ENCODE data around the gene CD44. TPM values are rescaled to one million over a fixed set of nuclear protein-coding genes. Genes with fewer than 3 reads are reported as not detected.

CD44 gene
- total and polyA plus RNA-seq, 10 donors, result 60.9 to 521 (median 317) TPM

DNA sequence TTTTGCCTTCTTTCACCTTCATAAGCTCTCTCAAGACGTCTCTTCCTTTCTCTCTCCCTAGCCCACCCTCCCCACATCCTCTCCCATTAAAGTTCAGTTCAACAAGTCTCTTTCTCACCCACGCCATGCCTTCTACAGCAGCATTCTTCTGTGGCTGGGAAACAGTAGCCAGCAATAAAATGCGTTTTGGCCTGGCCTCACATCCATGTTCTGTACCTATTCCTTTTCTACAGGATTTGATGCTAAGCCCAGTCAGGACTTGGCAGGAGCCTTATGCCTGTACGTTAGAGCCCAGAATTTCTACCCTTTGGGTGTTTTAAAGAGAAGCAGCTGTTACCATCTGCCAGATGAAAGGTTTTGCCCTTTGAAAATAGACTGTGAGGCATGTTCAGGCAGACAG, 7.1 kb upstream of the CD44 start:
- TF ChIP-seq POLR2AphosphoS5 (IDR thresholded peaks at IDR 0.05), result no peak
- TF ChIP-seq, protein P1, sequence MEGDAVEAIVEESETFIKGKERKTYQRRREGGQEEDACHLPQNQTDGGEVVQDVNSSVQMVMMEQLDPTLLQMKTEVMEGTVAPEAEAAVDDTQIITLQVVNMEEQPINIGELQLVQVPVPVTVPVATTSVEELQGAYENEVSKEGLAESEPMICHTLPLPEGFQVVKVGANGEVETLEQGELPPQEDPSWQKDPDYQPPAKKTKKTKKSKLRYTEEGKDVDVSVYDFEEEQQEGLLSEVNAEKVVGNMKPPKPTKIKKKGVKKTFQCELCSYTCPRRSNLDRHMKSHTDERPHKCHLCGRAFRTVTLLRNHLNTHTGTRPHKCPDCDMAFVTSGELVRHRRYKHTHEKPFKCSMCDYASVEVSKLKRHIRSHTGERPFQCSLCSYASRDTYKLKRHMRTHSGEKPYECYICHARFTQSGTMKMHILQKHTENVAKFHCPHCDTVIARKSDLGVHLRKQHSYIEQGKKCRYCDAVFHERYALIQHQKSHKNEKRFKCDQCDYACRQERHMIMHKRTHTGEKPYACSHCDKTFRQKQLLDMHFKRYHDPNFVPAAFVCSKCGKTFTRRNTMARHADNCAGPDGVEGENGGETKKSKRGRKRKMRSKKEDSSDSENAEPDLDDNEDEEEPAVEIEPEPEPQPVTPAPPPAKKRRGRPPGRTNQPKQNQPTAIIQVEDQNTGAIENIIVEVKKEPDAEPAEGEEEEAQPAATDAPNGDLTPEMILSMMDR (IDR thresholded peaks at IDR 0.05 in 8 of 11, conservative IDR thresholded peaks at IDR 0.05 in 3 of 11), result no peak
- no peak for TF ChIP-seq POLR2A (IDR thresholded peaks at IDR 0.05)
- Histone ChIP-seq H3K36me3 (no peaks in the 10 kb centered on the region), H3K9me3 (no peaks in the 10 kb centered on the region), H3K27me3 (replicated peaks in 1 of 7) (no peaks in the 10 kb centered on the region), H3K4me1 (peaks cover 0 to 9% (median 5%) of the 10 kb centered on the region in 6 donors), H3K4me3 (no peak overlapping the region), H3K27ac (no peak overlapping the region)
- intact Hi-C loops (cut with DNase I; ENCODE audit: low total_unique reads), result no loop called here
- WGBS, 5 donors, result 74 to 85% (median 83%) methylated on average over 4 of the region's 4 CpGs
- no peak for DNase-seq

DNA sequence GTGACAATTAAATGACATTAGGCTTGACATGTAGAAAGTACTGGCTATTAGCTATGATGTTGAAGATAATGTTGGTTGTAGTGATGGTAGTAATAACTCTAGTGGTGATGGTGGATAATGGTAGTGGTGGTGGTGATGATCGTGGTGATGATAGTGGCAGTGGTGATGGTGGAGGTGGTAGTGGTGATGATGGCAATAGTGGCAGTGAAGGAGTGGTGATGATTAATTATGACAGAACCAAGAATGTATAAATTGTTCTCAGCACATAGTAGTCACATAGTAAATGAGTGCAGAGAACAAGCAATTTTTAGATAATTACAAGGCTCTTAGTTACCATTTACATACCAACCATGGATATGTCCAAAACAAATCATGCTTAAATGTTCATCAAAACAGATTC, 5.3 kb upstream of the CD44 start:
- H3K4me3 ChIP-seq, result no peak overlapping the region
- intact Hi-C loops (cut with DNase I; ENCODE audit: low total_unique reads), result no loop called here
- H3K27me3 ChIP-seq (replicated peaks in 1 of 7), result no peaks in the 10 kb centered on the region
- 91 to 100% (median 94%) methylated on average over 1 of the region's 1 CpG for WGBS, 5 donors
- H3K27ac ChIP-seq, result no peak overlapping the region
- TF ChIP-seq, protein P1 (IDR thresholded peaks at IDR 0.05 in 8 of 11, conservative IDR thresholded peaks at IDR 0.05 in 3 of 11), result no peak
- no peak for TF ChIP-seq POLR2AphosphoS5 (IDR thresholded peaks at IDR 0.05)
- no peak for TF ChIP-seq POLR2A (IDR thresholded peaks at IDR 0.05)
- no peaks in the 10 kb centered on the region for H3K36me3 ChIP-seq
- no peaks in the 10 kb centered on the region for H3K9me3 ChIP-seq
- H3K4me1 ChIP-seq, result peaks cover 7 to 18% (median 13%) of the 10 kb centered on the region in 6 donors
- no peak for DNase-seq

DNA sequence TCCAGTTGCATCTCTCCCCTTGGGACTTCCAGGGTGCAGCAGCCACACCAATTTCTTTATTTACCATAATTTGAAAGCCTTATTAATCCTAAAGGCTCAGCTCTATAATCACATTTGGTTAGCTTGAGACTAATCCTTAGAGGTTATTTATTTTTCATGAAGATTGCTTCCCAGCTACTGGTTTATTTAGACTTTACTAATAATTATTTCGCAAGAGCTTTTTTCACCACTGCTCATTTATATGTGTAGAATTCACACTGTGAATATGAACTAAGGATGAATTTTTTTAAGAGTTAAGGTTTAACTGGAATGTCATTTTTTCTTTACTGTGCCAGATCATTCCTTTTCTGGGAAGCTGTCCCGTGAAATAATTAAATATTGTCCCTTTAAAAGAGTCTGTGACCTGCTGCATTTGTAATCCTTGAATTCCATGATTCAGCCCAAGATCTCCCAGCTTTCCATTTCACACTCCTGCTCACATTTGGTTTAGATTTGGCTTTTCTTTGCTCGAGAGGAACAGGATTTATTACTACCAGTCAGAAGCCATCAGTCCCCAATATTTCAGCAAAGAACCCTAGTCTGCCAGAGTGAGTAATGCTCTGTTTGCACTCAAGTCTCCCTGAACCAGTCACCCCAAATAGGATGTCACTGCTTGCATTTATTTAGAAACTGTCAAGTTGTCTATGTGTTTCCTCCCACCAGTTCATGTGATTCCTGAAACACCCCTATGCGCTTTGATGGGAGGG, 4.4 kb upstream of the CD44 start:
- H3K27ac ChIP-seq, result no peak overlapping the region
- no peaks in the 10 kb centered on the region for H3K36me3 ChIP-seq
- intact Hi-C loops (cut with DNase I; ENCODE audit: low total_unique reads), result no loop called here
- H3K4me3 ChIP-seq, result no peak overlapping the region
- TF ChIP-seq POLR2AphosphoS5 (IDR thresholded peaks at IDR 0.05) (no peak), POLR2A (IDR thresholded peaks at IDR 0.05) (no peak)
- TF ChIP-seq, protein P1 (IDR thresholded peaks at IDR 0.05 in 8 of 11, conservative IDR thresholded peaks at IDR 0.05 in 3 of 11), result no peak
- H3K27me3 ChIP-seq (replicated peaks in 1 of 7), result no peaks in the 10 kb centered on the region
- H3K4me1 ChIP-seq, result peaks cover 8 to 23% (median 16%) of the 10 kb centered on the region in 6 donors
- H3K9me3 ChIP-seq, result no peaks in the 10 kb centered on the region
- no peak for DNase-seq
- 69 to 88% (median 84%) methylated on average over 4 of the region's 4 CpGs for WGBS, 5 donors

DNA sequence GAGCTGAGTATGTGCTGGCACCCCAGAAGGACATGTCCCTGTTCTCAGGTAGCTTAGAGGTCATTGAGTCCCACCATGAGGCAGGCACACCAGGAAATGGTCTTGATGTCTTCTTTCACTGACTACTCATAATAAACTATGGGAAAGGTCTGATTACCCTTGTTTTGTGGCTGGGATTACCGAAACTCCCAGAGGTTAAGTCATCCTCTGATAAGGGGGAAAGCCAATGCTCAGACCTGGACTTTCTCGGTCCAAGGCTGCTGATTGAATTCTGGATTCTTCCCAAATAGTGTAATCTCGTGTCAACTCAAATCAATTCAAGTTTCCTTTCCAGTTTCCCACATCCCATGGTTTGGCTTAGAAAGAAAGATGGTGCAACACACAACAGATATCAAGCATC, 3.7 kb upstream of the CD44 start:
- 56 to 83% (median 65%) methylated on average over 3 of the region's 3 CpGs for whole genome bisulfite sequencing, 5 donors
- intact Hi-C loops (cut with DNase I; ENCODE audit: low total_unique reads), result no loop called here

More for the DNA sequence above, 3.7 kb upstream of the CD44 start:
- Histone ChIP-seq H3K9me3 (no peaks in the 10 kb centered on the region), H3K4me1 (peaks cover 8 to 29% (median 22%) of the 10 kb centered on the region in 6 donors), H3K4me3 (no peak overlapping the region), H3K27ac (no peak overlapping the region), H3K36me3 (no peaks in the 10 kb centered on the region), H3K27me3 (replicated peaks in 1 of 7) (no peaks in the 10 kb centered on the region)
- TF ChIP-seq POLR2AphosphoS5 (IDR thresholded peaks at IDR 0.05) (no peak), POLR2A (IDR thresholded peaks at IDR 0.05) (no peak)
- TF ChIP-seq, protein P1 (IDR thresholded peaks at IDR 0.05 in 8 of 11, conservative IDR thresholded peaks at IDR 0.05 in 3 of 11), result no peak
- DNase-seq, result no peak
